ENCODE results near the gene STXBP6. TPM values are rescaled to one million over a fixed set of nuclear protein-coding genes. Genes with fewer than 3 reads are reported as not detected.

Gene STXBP6
- total and polyA plus RNA-seq, 2 of the 13 experiments (the other 11 are each of a cell fraction or from before 2014, with no cell fraction given) = 35.3 to 42.8 TPM

DNA sequence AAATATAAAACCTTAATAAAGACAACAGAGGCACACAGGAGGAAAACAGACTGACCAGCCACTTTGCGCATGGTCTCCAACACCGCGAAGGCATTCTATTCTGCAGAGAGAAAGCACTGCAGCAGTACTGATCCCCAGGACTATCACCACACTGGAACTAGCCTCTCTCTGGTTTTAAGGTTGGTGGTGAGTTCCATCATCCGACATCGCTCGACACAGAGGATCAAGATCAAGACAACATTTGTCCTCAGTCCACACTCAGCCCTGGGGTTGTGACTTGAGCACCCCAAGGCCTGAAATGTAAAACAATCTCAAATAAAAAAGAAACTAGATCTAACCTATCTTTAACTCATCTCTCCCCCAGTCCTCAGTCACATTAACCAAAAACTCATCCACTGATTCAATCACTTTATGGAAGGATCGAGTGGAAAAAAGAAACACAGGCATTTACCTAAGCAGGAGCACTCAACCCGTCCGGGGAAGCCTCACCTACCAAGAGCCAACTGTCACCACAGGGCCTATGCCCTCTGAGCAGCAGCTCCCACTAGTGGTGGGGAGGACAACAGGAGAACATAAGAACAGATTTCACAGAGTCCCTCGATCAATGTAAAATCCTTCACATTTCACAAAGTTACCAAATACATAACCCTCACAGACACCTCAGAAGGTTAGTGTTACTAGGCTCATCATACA lies 17.7 kb downstream of the STXBP6 start (continued):
- TF ChIP-seq GABPB1 (CRISPR knock-in tag; IDR thresholded peaks at IDR 0.05) (peak; percentile 29; the same call in 1 of the 2 replicates), ZSCAN9 (CRISPR knock-in tag; IDR thresholded peaks at IDR 0.05; ENCODE audit: borderline replicate concordance) (0 out of 2 replicates have a peak, but pooled peaks have one; percentile 9), CENPT (CRISPR knock-in tag; IDR thresholded peaks at IDR 0.05; ENCODE audit: low read depth) (no peak), MXD4 (CRISPR knock-in tag; IDR thresholded peaks at IDR 0.05) (peak; percentile 61; the same call in 1 of the 2 replicates), YEATS2 (CRISPR knock-in tag; IDR thresholded peaks at IDR 0.05; ENCODE audit: borderline replicate concordance) (peak; percentile 88), HDAC1 (CRISPR knock-in tag; IDR thresholded peaks at IDR 0.05) (peak; percentile 43; the same call in 1 of the 2 replicates), KDM2A (CRISPR knock-in tag; IDR thresholded peaks at IDR 0.05; ENCODE audit: borderline replicate concordance, low read depth) (peak; percentile 84; the same call in 1 of the 2 replicates), ZNF761 (CRISPR knock-in tag; conservative IDR thresholded peaks at IDR 0.05) (0 out of 2 replicates have a peak, but pooled peaks have one; percentile 94), ARHGAP35 (CRISPR knock-in tag; IDR thresholded peaks at IDR 0.05; ENCODE audit: borderline replicate concordance) (no peak)
- TF ChIP-seq, protein P1, sequence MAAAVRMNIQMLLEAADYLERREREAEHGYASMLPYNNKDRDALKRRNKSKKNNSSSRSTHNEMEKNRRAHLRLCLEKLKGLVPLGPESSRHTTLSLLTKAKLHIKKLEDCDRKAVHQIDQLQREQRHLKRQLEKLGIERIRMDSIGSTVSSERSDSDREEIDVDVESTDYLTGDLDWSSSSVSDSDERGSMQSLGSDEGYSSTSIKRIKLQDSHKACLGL (CRISPR knock-in tag; IDR thresholded peaks at IDR 0.05) = no peak
- TF ChIP-seq, protein P2, sequence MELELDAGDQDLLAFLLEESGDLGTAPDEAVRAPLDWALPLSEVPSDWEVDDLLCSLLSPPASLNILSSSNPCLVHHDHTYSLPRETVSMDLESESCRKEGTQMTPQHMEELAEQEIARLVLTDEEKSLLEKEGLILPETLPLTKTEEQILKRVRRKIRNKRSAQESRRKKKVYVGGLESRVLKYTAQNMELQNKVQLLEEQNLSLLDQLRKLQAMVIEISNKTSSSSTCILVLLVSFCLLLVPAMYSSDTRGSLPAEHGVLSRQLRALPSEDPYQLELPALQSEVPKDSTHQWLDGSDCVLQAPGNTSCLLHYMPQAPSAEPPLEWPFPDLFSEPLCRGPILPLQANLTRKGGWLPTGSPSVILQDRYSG (CRISPR knock-in tag; IDR thresholded peaks at IDR 0.05) = no peak
- TF ChIP-seq, protein P3, sequence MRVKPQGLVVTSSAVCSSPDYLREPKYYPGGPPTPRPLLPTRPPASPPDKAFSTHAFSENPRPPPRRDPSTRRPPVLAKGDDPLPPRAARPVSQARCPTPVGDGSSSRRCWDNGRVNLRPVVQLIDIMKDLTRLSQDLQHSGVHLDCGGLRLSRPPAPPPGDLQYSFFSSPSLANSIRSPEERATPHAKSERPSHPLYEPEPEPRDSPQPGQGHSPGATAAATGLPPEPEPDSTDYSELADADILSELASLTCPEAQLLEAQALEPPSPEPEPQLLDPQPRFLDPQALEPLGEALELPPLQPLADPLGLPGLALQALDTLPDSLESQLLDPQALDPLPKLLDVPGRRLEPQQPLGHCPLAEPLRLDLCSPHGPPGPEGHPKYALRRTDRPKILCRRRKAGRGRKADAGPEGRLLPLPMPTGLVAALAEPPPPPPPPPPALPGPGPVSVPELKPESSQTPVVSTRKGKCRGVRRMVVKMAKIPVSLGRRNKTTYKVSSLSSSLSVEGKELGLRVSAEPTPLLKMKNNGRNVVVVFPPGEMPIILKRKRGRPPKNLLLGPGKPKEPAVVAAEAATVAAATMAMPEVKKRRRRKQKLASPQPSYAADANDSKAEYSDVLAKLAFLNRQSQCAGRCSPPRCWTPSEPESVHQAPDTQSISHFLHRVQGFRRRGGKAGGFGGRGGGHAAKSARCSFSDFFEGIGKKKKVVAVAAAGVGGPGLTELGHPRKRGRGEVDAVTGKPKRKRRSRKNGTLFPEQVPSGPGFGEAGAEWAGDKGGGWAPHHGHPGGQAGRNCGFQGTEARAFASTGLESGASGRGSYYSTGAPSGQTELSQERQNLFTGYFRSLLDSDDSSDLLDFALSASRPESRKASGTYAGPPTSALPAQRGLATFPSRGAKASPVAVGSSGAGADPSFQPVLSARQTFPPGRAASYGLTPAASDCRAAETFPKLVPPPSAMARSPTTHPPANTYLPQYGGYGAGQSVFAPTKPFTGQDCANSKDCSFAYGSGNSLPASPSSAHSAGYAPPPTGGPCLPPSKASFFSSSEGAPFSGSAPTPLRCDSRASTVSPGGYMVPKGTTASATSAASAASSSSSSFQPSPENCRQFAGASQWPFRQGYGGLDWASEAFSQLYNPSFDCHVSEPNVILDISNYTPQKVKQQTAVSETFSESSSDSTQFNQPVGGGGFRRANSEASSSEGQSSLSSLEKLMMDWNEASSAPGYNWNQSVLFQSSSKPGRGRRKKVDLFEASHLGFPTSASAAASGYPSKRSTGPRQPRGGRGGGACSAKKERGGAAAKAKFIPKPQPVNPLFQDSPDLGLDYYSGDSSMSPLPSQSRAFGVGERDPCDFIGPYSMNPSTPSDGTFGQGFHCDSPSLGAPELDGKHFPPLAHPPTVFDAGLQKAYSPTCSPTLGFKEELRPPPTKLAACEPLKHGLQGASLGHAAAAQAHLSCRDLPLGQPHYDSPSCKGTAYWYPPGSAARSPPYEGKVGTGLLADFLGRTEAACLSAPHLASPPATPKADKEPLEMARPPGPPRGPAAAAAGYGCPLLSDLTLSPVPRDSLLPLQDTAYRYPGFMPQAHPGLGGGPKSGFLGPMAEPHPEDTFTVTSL (CRISPR knock-in tag; IDR thresholded peaks at IDR 0.05; ENCODE audit: borderline replicate concordance) = no peak
- TF ChIP-seq, protein P4, sequence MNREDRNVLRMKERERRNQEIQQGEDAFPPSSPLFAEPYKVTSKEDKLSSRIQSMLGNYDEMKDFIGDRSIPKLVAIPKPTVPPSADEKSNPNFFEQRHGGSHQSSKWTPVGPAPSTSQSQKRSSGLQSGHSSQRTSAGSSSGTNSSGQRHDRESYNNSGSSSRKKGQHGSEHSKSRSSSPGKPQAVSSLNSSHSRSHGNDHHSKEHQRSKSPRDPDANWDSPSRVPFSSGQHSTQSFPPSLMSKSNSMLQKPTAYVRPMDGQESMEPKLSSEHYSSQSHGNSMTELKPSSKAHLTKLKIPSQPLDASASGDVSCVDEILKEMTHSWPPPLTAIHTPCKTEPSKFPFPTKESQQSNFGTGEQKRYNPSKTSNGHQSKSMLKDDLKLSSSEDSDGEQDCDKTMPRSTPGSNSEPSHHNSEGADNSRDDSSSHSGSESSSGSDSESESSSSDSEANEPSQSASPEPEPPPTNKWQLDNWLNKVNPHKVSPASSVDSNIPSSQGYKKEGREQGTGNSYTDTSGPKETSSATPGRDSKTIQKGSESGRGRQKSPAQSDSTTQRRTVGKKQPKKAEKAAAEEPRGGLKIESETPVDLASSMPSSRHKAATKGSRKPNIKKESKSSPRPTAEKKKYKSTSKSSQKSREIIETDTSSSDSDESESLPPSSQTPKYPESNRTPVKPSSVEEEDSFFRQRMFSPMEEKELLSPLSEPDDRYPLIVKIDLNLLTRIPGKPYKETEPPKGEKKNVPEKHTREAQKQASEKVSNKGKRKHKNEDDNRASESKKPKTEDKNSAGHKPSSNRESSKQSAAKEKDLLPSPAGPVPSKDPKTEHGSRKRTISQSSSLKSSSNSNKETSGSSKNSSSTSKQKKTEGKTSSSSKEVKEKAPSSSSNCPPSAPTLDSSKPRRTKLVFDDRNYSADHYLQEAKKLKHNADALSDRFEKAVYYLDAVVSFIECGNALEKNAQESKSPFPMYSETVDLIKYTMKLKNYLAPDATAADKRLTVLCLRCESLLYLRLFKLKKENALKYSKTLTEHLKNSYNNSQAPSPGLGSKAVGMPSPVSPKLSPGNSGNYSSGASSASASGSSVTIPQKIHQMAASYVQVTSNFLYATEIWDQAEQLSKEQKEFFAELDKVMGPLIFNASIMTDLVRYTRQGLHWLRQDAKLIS (CRISPR knock-in tag; IDR thresholded peaks at IDR 0.05) = no peak

Data from HepG2 (cell line).